Gastroesophageal sphincter (tissue), 3 donors: ENCODE data around the gene MTCL1.

ENCODE experiments used
- CTCF ChIP-seq, 4 experiments: fragments of 200-600 bp in 2 of 4; fragments of 450-650 bp in 2 of 4; sonication (generic) in 1 of 4; IDR thresholded peaks; one replicate each; pipeline ENCODE4 v1.5.1; 2017 to 2019; ENCODE audit warnings: antibody characterized with exemption in 4 of 4, mild to moderate bottlenecking in 2 of 4, moderate library complexity in 2 of 4
- POLR2AphosphoS5 ChIP-seq: sonication (generic); formaldehyde crosslinking; IDR thresholded peaks from one replicate; pipeline ENCODE4 v1.6.1; 2017; ENCODE audit warnings: antibody characterized with exemption

DNA sequence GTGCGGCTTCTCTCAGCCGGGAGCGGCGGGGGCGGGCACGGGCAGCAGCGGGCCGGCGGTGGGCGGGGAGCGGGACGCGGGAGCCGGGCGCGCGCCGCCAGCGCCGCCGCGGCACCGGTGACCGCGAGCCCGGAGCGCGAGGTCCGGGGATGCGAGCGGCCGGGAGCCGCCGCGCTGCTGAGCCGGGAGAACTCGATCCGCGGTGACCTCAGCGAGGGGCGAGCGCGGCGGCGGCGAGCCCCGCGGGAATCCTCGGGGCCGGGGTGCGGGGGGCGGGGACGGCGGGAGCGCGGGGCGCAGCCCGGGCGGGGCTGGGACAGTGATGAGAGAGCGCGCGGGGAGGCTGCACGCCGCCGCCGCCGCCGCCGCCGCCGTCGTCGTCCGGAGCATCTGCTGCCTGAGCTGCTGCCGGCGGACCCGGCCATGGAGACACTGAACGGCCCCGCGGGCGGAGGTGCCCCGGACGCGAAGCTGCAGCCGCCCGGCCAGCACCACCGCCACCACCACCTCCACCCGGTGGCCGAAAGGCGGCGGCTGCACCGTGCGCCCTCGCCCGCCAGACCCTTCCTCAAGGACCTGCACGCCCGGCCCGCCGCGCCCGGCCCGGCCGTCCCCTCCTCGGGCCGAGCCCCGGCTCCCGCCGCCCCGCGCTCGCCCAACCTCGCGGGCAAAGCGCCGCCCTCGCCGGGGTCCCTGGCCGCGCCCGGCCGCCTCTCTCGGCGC is at the start of gene MTCL1:
- TF ChIP-seq CTCF (IDR thresholded peaks at IDR 0.05), result peak in 1 of 4 experiments; percentile 19
- peak; percentile 12 for TF ChIP-seq POLR2AphosphoS5
